Thyroid gland (tissue), 4 donors: Measurements from ENCODE around the gene SELENOM.
"Not testable (repeated sequence)": the region's sequence is repeated elsewhere in the genome, so short reads cannot be mapped to it uniquely, and the experiment has no call there.

Experiments
- CTCF ChIP-seq, 6 experiments: fragments of 200-600 bp in 3 of 6; fragments of 450-650 bp in 3 of 6; sonication (generic) in 3 of 6; IDR thresholded peaks; one replicate each; pipeline ENCODE4 v1.5.1; 2016 to 2019; ENCODE audit warnings: antibody characterized with exemption in 6 of 6, mild to moderate bottlenecking in 2 of 6, inconsistent platforms in 1 of 6, moderate library complexity in 1 of 6
- POLR2A ChIP-seq, 2 donors: fragments of 450-650 bp; IDR thresholded peaks; one replicate each; pipeline ENCODE4 v1.6.1; 2017; ENCODE audit warnings: antibody characterized with exemption in 2 of 2, mild to moderate bottlenecking in 2 of 2, moderate library complexity in 1 of 2

GRCh38 chr22:31059663-31060062 is 47.7 kb downstream of the SELENOM start:
- not testable (repeated sequence) for TF ChIP-seq CTCF, POLR2A (IDR thresholded peaks at IDR 0.05)
